ENCODE data around the gene ZFAND5.

- TF ChIP-seq, protein P1, sequence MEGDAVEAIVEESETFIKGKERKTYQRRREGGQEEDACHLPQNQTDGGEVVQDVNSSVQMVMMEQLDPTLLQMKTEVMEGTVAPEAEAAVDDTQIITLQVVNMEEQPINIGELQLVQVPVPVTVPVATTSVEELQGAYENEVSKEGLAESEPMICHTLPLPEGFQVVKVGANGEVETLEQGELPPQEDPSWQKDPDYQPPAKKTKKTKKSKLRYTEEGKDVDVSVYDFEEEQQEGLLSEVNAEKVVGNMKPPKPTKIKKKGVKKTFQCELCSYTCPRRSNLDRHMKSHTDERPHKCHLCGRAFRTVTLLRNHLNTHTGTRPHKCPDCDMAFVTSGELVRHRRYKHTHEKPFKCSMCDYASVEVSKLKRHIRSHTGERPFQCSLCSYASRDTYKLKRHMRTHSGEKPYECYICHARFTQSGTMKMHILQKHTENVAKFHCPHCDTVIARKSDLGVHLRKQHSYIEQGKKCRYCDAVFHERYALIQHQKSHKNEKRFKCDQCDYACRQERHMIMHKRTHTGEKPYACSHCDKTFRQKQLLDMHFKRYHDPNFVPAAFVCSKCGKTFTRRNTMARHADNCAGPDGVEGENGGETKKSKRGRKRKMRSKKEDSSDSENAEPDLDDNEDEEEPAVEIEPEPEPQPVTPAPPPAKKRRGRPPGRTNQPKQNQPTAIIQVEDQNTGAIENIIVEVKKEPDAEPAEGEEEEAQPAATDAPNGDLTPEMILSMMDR (IDR thresholded peaks at IDR 0.05), result no peak
- TF ChIP-seq HES2 (IDR thresholded peaks at IDR 0.05) (no peak), EP300 (IDR thresholded peaks at IDR 0.05) (no peak), PBX3 (IDR thresholded peaks at IDR 0.05) (no peak), JUN (IDR thresholded peaks at IDR 0.05) (no peak), POLR2A (IDR thresholded peaks at IDR 0.05; ENCODE audit: low read length) (no peak), HDAC2 (IDR thresholded peaks at IDR 0.05) (no peak)
These were observed 34.4 kb upstream of the ZFAND5 start for GRCh38 chr9:72399391-72399790.
